GM19023 (cell line): ENCODE measurements around the gene KLHL11.
"Not testable (repeated sequence)": the region's sequence is repeated elsewhere in the genome, so short reads cannot be mapped to it uniquely, and the experiment has no call there.

Experiments used
- ATAC-seq: cut with Tn5 transposase; IDR thresholded peaks from one replicate; pipeline ENCODE4 v1.9.1; 2021; ENCODE audit warnings: mild to moderate bottlenecking, moderate library complexity; ENCODE audit not compliant: unreplicated experiment

KLHL11 gene

DNA sequence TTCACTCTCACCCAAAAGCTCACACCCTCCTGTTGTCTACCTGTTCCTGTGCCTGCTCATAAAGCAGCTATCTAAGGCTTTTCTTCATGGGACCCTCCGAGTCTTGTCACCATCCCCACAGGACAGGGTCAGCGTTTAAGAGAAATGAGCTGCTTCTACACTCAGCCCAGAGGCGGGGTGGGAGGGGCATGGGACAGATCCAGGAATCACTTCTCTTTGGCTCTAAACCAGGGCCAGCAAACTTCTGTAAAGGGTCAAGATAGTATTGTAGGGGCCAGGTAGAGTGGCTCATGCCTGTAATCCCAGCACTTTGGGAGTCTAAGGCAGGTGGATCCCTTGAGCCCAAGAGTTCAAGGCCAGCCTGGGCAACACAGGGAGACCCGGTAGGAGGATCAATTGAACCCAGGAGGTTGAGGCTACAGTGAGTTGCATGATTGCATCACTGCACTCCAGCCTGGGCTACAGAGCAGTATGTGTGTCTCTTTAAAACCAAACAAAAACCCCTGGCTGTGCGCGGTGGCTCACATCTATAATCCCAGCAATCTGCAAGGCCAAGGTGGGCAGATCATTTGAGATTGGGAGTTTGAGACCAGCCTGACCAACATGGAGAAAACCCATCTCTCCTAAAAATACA is 23.2 kb upstream of the KLHL11 start:
- no peak for ATAC-seq

- no peak for ATAC-seq
Measured at GRCh38 chr17:41885733-41886132, 20.5 kb upstream of the KLHL11 start.

DNA sequence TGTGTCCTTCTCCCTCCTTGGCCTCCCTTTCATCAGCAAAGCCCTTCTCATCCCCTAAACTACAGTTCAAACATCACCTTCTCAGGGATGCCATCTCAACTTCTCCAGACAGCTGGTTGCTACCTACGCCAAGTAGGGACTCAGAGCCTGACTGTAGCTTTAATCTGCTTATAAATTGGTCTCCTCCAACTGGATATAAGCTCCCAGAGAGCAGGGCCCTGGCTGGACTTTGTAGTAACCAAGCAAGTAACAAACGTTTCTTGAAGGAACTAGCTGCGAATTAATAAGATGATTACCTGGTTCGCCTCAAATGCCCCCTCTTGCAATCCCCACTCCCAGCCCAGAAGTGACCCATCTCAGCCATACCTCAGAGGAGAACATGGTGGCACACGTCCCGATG is 17.5 kb upstream of the KLHL11 start:
- no peak for ATAC-seq

DNA sequence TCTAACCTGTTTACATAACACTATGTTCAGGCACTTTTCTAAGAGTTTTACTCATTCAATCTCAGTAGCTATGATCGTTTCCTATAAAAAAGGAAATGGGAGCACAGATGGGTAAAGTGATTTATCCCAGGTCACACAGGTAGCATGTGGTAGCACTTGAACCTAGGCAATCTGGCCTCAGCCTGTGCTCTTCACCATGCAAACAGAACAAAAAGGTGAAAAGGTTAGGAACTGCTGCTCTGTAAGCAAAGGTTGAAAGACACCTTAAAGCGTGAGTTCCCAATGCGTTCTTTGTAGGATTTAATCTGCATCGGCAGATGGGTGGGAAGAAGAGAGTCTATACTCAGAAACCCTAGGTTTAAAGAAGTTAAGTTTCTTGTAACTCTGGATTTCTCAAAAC is 14.9 kb upstream of the KLHL11 start:
- no peak for ATAC-seq

- ATAC-seq = not testable (repeated sequence)
Measured at GRCh38 chr17:41874293-41874670, 9.1 kb upstream of the KLHL11 start.

DNA sequence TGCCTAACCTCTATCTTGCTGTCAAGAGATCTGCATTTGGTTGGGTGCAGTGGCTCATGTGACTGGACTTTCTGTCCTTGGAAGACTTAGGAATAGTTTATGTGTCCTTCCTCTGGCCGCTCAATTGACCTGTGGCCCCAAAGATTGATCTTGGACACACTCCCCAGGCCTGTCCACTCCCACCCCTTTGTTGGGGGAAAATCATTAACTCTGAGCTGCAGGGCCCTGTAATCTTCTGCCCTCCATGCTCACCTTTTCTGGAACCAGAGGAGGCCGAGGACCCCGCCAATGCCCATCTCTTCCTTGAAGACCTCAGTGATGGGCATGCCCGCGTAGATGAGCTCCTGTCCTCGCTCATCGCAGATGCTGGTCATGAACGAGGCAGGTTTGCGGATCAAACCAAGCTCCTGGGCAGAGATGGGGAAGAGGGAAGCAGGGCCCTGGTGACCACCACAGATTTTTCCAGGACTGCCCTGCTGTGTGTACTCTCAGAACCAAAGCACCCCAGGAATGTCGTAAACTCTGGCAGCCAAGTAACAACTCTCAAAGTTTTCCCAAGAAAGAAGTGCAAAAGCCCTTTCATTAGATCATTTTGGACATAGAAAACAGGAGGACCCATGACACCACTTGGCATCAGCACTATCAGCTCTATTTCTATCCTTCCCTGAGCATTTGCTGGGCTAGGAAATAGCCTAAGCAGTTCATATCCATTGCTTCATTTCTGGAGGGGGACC is 8.5 kb upstream of the KLHL11 start:
- no peak for ATAC-seq

DNA sequence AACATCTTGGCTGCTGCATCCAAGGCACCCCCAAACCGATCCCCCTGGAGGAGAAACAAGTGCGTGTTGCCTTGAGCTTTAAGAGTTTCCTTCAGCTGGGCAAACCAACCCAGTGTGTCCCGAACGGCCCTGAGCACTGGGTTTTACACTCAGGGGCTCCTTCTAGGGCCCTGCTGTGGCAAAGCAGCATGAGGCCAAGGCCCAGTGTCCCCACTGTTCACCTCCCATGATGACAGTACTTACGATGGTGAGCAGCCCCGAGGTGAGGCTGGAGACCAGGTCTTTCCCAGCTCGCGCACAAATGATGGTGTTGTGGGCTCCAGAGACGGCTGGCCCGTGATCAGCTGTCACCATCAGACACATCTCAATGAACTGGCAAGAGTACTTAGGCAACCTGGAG is 6.6 kb upstream of the KLHL11 start:
- ATAC-seq = no peak

DNA sequence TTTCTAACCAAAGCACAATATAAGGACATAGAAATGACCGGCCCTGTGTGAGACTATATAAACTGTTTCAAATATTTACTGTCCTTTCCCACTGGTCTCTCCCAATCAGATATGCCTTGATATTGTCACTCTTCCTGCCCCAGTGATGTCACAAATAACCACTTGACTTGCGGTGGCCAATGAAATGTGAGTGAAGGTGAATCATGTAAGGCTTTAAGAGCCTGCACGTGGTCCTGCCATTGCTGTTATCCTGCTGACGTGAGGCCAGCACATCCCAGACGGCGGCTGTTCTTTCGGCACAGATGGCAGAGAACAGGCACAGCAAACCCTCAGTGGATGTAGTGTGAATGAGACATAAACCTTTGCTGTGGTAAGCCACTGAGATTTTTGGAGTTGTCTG is 5.4 kb upstream of the KLHL11 start:
- ATAC-seq = no peak

DNA sequence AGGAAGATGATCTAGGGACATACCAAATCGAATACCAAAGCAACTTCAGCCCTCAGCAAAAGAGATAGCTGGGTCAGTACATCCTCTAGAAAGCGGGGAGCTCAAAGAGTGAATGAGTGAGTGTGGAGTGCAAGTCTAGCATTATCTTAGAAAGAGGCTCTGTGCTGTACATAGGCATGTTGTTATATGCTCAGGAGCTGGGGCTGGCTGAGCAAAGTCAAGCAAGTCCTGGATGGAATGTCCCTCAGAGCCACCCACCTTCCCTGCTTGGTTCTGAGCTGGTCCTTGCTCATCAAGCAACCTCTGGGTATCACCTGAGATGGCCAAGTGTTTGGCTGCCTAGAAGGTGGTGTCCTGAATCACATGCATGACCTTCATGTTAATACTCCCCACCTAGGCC is 4.9 kb upstream of the KLHL11 start:
- ATAC-seq = no peak

- ATAC-seq = no peak
Measured at GRCh38 chr17:41869426-41869825, 4.2 kb upstream of the KLHL11 start.

GRCh38 chr17:41868568-41868967 is 3.3 kb upstream of the KLHL11 start:
- ATAC-seq = no peak

GRCh38 chr17:41865596-41865893 is 322 bp upstream of the KLHL11 start:
- ATAC-seq = no peak

DNA sequence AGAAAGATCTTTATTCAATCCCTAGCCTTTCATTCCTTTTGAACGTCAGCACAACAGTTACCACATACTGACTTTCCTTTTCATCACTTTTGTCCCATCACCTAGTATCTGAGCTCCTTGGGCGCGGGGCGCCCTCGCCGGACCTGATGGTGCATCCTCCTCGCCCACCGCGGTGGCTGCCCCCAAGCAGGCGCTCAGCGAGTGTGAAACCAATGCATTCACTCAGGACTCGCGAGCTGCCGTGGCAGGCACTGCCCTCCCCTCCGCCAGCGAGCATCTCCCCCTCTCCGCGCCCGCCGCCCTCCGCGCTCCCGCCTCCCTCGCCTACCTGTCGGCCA is 756 bp downstream of the KLHL11 start:
- peak; percentile 38 for ATAC-seq

GRCh38 chr17:41863074-41863848 is 2.0 kb downstream of the KLHL11 start:
- ATAC-seq = no peak

DNA sequence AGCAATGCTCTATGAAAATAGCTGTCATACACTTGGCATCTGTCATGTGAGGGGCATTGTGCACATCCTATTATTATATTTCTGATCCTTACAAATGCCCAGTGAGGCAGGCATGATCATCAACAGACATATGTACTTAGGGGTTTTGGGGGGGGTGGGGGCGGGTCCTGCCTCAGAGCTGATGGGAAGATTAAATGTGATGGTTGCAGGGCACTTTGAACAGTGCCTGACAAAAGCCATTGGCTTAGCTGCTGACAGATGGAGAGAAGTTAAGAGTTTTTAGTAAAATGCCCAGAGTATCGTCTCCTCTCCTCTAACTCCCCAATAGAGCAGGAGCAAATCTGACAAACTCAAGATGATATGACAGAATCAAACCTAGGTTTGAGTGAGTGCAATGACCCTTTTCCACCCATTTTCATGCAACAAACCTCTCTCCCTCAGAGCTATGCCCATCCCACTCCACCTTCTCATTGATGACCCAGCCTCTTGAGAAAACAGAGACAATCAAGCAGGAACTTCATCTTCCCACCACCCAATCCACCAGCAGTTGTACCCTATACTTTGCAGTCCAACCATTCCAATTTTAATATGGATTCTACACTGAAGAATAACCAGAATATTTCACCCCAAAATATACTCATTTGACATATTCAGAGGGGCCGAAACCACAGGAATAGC is 4.8 kb downstream of the KLHL11 start:
- no peak for ATAC-seq

DNA sequence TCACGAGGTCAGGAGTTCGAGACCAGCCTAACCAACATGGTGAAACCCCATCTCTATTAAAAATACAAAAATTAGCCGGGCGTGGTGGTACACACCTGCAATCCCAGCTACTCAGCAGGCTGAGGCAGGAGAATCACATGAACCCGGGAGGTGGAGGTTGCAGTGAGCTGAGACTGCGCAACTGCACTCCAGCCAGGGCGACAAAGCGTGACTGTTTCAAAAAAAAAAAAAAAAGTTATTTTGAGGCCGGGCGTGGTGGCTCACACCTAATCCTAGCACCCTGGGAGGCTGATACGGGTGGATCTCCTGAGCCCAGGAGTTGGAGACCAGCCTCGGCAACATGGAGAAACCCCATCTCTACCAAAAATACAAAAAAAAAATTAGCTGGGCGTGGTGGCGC is 13.8 kb downstream of the KLHL11 start:
- not testable (repeated sequence) for ATAC-seq

GRCh38 chr17:41849251-41849990 is 15.8 kb downstream of the KLHL11 start:
- ATAC-seq = no peak

- no peak for ATAC-seq
Measured at GRCh38 chr17:41848788-41849187, 16.4 kb downstream of the KLHL11 start.

DNA sequence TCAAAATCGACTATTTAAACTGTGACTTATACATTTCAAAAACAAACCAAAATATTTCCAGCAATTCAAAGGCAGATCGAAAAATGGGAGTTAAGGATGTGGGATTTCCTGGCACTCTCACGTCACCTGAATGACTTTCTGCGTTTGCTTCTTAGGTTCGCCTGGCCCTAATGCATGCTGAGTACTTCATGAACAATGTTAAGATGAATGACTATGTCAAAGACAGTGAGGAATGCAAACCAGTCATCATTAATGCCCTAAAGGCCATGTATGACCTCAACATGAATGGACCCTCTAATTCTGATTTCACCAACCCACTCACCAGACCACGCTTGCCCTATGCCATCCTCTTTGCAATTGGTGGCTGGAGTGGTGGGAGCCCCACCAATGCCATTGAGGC is 20.3 kb downstream of the KLHL11 start:
- ATAC-seq = no peak

DNA sequence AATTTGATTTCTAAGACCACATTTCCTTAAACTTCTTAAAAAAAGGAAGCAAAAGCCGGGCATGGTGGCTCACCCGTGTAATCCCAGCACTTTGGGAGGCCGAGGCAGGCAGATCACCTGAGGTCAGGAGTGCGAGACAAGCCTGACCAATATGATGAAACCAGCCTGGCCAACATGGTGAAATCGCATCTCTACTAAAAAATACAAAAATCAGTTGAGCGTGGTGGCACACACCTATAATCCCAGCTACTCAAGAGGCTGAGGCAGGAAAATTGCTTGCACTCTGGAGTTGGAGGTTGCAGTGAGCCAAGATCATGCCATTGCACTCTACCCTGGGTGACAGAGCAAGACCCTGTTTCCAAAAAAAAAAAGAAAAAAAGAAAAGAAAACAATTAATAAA is 24.4 kb downstream of the KLHL11 start:
- ATAC-seq = not testable (repeated sequence)

GRCh38 chr17:41839448-41839847 is 25.8 kb downstream of the KLHL11 start:
- ATAC-seq = not testable (repeated sequence)
